ENCODE results near the gene SCGB3A2. TPM values are rescaled to one million over a fixed set of nuclear protein-coding genes. Genes with fewer than 3 reads are reported as not detected.

Gene SCGB3A2
- total RNA-seq (not detected), polyA plus RNA-seq (not detected)

GRCh38 chr5:147878066-147878759 lies at the start of gene SCGB3A2:
Gene SCGB3A2, plus strand, starts transcription at chr5:147878711. Its CDS starts 93 bp downstream, at chr5:147878804.
- intact Hi-C loops (cut with micrococcal nuclease): no loop called here
- Histone ChIP-seq H3K27me3 (ENCODE audit: insufficient read depth, low read length) (no peaks in the 10 kb centered on the region), H3K4me1 (ENCODE audit: insufficient read depth, low read length) (no peaks in the 10 kb centered on the region), H3K4me3 (ENCODE audit: low read length in 2 of 2) (no peak within 1 kb of the TSS), H3K9me3 (ENCODE audit: control insufficient read depth in 1 of 2, low read length in 2 of 2) (no peaks in the 10 kb centered on the region), H3K27ac (ENCODE audit: low read depth, low read length) (no peak within 1 kb of the TSS), H3K36me3 (ENCODE audit: insufficient read depth, low read length) (no peaks in the 10 kb centered on the region)
- peaks cover 0 to 3% (median 0%) of the 10 kb centered on the region in 8 donors for H3K9me3 Mint-ChIP-seq
- no peak for DNase-seq
- H3K4me3 Mint-ChIP-seq: no peak within 1 kb of the TSS
- no peak within 1 kb of the TSS for H3K27ac Mint-ChIP-seq
- H3K4me1 Mint-ChIP-seq: no peaks in the 10 kb centered on the region
- peaks cover 0 to 1% of the 10 kb centered on the region in 2 donors for H3K27me3 Mint-ChIP-seq
- H3K36me3 Mint-ChIP-seq: no peaks in the 10 kb centered on the region
- POLR2A ChIA-PET (ENCODE audit: partially characterized antibody): no interaction called here
- CTCF ChIA-PET (ENCODE audit: partially characterized antibody): no interaction called here

- CTCF ChIA-PET (ENCODE audit: partially characterized antibody): no interaction called here
- Histone ChIP-seq H3K27ac (ENCODE audit: low read depth, low read length) (no peak overlapping the region), H3K27me3 (ENCODE audit: insufficient read depth, low read length) (no peaks in the 10 kb centered on the region), H3K4me3 (ENCODE audit: low read length in 2 of 2) (no peak overlapping the region), H3K4me1 (ENCODE audit: insufficient read depth, low read length) (no peaks in the 10 kb centered on the region), H3K36me3 (ENCODE audit: insufficient read depth, low read length) (no peaks in the 10 kb centered on the region), H3K9me3 (ENCODE audit: control insufficient read depth in 1 of 2, low read length in 2 of 2) (no peaks in the 10 kb centered on the region)
- H3K27ac Mint-ChIP-seq: no peak overlapping the region
- intact Hi-C loops (cut with micrococcal nuclease): no loop called here
- no peaks in the 10 kb centered on the region for H3K9me3 Mint-ChIP-seq
- no peak for DNase-seq
- POLR2A ChIA-PET (ENCODE audit: partially characterized antibody): no interaction called here
- no peaks in the 10 kb centered on the region for H3K36me3 Mint-ChIP-seq
- H3K4me1 Mint-ChIP-seq: no peaks in the 10 kb centered on the region
- no peak overlapping the region for H3K4me3 Mint-ChIP-seq
- H3K27me3 Mint-ChIP-seq: peaks cover 0 to 9% of the 10 kb centered on the region in 2 donors
Measured at GRCh38 chr5:147830035-147830434, 48.5 kb upstream of the SCGB3A2 start.

GRCh38 chr5:147831465-147831864 lies 47.0 kb upstream of the SCGB3A2 start, which contains the start of gene SPINK1:
Gene SPINK1, minus strand, starts transcription at chr5:147831671. Its CDS starts 94 bp downstream, at chr5:147831577.
- Histone ChIP-seq H3K27me3 (ENCODE audit: insufficient read depth, low read length) (no peaks in the 10 kb centered on the region), H3K4me1 (ENCODE audit: insufficient read depth, low read length) (no peaks in the 10 kb centered on the region), H3K9me3 (ENCODE audit: control insufficient read depth in 1 of 2, low read length in 2 of 2) (no peaks in the 10 kb centered on the region), H3K27ac (ENCODE audit: low read depth, low read length) (no peak within 1 kb of the TSS), H3K4me3 (ENCODE audit: low read length in 2 of 2) (no peak within 1 kb of the TSS), H3K36me3 (ENCODE audit: insufficient read depth, low read length) (no peaks in the 10 kb centered on the region)
- H3K27ac Mint-ChIP-seq: no peak within 1 kb of the TSS
- H3K4me1 Mint-ChIP-seq: no peaks in the 10 kb centered on the region
- H3K4me3 Mint-ChIP-seq: no peak within 1 kb of the TSS
- peaks cover 0 to 11% of the 10 kb centered on the region in 2 donors for H3K27me3 Mint-ChIP-seq
- ChIA-PET POLR2A (ENCODE audit: partially characterized antibody) (no interaction called here), CTCF (ENCODE audit: partially characterized antibody) (no interaction called here)
- H3K36me3 Mint-ChIP-seq: no peaks in the 10 kb centered on the region
- intact Hi-C loops (cut with micrococcal nuclease): no loop called here
- H3K9me3 Mint-ChIP-seq: no peaks in the 10 kb centered on the region
- DNase-seq: no peak

- Histone ChIP-seq H3K4me3 (ENCODE audit: low read length in 2 of 2) (no peak overlapping the region), H3K4me1 (ENCODE audit: insufficient read depth, low read length) (no peaks in the 10 kb centered on the region), H3K27me3 (ENCODE audit: insufficient read depth, low read length) (no peaks in the 10 kb centered on the region), H3K36me3 (ENCODE audit: insufficient read depth, low read length) (no peaks in the 10 kb centered on the region), H3K9me3 (ENCODE audit: control insufficient read depth in 1 of 2, low read length in 2 of 2) (no peaks in the 10 kb centered on the region), H3K27ac (ENCODE audit: low read depth, low read length) (no peak overlapping the region)
- H3K27ac Mint-ChIP-seq: no peak overlapping the region
- DNase-seq: no peak
- ChIA-PET POLR2A (ENCODE audit: partially characterized antibody) (no interaction called here), CTCF (ENCODE audit: partially characterized antibody) (interaction anchor here (1.2 to 2.4 kb wide), 2 partner anchors 10 to 13 kb away, joined by 5 to 6 read pairs; no protein-coding TSS in a partner anchor)
- no peaks in the 10 kb centered on the region for H3K4me1 Mint-ChIP-seq
- intact Hi-C loops (cut with micrococcal nuclease): no loop called here
- no peaks in the 10 kb centered on the region for H3K9me3 Mint-ChIP-seq
- no peaks in the 10 kb centered on the region for H3K36me3 Mint-ChIP-seq
- H3K27me3 Mint-ChIP-seq: peaks cover 0 to 8% of the 10 kb centered on the region in 2 donors
- H3K4me3 Mint-ChIP-seq: no peak overlapping the region
Measured at GRCh38 chr5:147832541-147832940, 46.0 kb upstream of the SCGB3A2 start.

GRCh38 chr5:147835386-147835798 lies 43.1 kb upstream of the SCGB3A2 start:
- H3K9me3 Mint-ChIP-seq: no peaks in the 10 kb centered on the region
- H3K4me3 Mint-ChIP-seq: no peak overlapping the region
- DNase-seq: no peak
- H3K27ac Mint-ChIP-seq: no peak overlapping the region
- H3K9me3 ChIP-seq (ENCODE audit: control insufficient read depth in 1 of 2, low read length in 2 of 2): no peaks in the 10 kb centered on the region
- H3K27ac ChIP-seq (ENCODE audit: low read depth, low read length): no peak overlapping the region
- CTCF ChIA-PET (ENCODE audit: partially characterized antibody): no interaction called here
- H3K36me3 Mint-ChIP-seq: no peaks in the 10 kb centered on the region
- no peaks in the 10 kb centered on the region for H3K36me3 ChIP-seq (ENCODE audit: insufficient read depth, low read length)
- H3K4me1 ChIP-seq (ENCODE audit: insufficient read depth, low read length): no peaks in the 10 kb centered on the region
- H3K27me3 ChIP-seq (ENCODE audit: insufficient read depth, low read length): no peaks in the 10 kb centered on the region
- H3K27me3 Mint-ChIP-seq: peaks cover 0 to 6% of the 10 kb centered on the region in 2 donors
- no peaks in the 10 kb centered on the region for H3K4me1 Mint-ChIP-seq
- POLR2A ChIA-PET (ENCODE audit: partially characterized antibody): no interaction called here
- intact Hi-C loops (cut with micrococcal nuclease): no loop called here
- H3K4me3 ChIP-seq (ENCODE audit: low read length in 2 of 2): no peak overlapping the region

- POLR2A ChIA-PET (ENCODE audit: partially characterized antibody): no interaction called here
- Histone ChIP-seq H3K9me3 (ENCODE audit: control insufficient read depth in 1 of 2, low read length in 2 of 2) (no peaks in the 10 kb centered on the region), H3K4me3 (ENCODE audit: low read length in 2 of 2) (no peak overlapping the region), H3K36me3 (ENCODE audit: insufficient read depth, low read length) (no peaks in the 10 kb centered on the region), H3K27me3 (ENCODE audit: insufficient read depth, low read length) (no peaks in the 10 kb centered on the region), H3K4me1 (ENCODE audit: insufficient read depth, low read length) (no peaks in the 10 kb centered on the region), H3K27ac (ENCODE audit: low read depth, low read length) (no peak overlapping the region)
- H3K27ac Mint-ChIP-seq: no peak overlapping the region
- no peaks in the 10 kb centered on the region for H3K36me3 Mint-ChIP-seq
- H3K4me1 Mint-ChIP-seq: no peaks in the 10 kb centered on the region
- intact Hi-C loops (cut with micrococcal nuclease): no loop called here
- no peaks in the 10 kb centered on the region for H3K9me3 Mint-ChIP-seq
- H3K27me3 Mint-ChIP-seq: peaks cover 0 to 6% of the 10 kb centered on the region in 2 donors
- CTCF ChIA-PET (ENCODE audit: partially characterized antibody): no interaction called here
- H3K4me3 Mint-ChIP-seq: no peak overlapping the region
- DNase-seq: no peak
Measured at GRCh38 chr5:147836439-147836838, 42.1 kb upstream of the SCGB3A2 start.

- Histone ChIP-seq H3K27me3 (ENCODE audit: insufficient read depth, low read length) (no peaks in the 10 kb centered on the region), H3K27ac (ENCODE audit: low read depth, low read length) (no peak overlapping the region), H3K9me3 (ENCODE audit: control insufficient read depth in 1 of 2, low read length in 2 of 2) (no peaks in the 10 kb centered on the region), H3K4me1 (ENCODE audit: insufficient read depth, low read length) (no peaks in the 10 kb centered on the region), H3K4me3 (ENCODE audit: low read length in 2 of 2) (no peak overlapping the region), H3K36me3 (ENCODE audit: insufficient read depth, low read length) (no peaks in the 10 kb centered on the region)
- ChIA-PET CTCF (ENCODE audit: partially characterized antibody) (interaction anchor here (1.5 to 3.4 kb wide), 2 partner anchors 12 to 15 kb away, joined by 3 to 9 read pairs; no protein-coding TSS in a partner anchor), POLR2A (ENCODE audit: partially characterized antibody) (no interaction called here)
- H3K36me3 Mint-ChIP-seq: no peaks in the 10 kb centered on the region
- no peak for DNase-seq
- no peak overlapping the region for H3K27ac Mint-ChIP-seq
- intact Hi-C loops (cut with micrococcal nuclease): no loop called here
- H3K4me1 Mint-ChIP-seq: no peaks in the 10 kb centered on the region
- H3K9me3 Mint-ChIP-seq: no peaks in the 10 kb centered on the region
- H3K27me3 Mint-ChIP-seq: peaks cover 1 to 5% of the 10 kb centered on the region in 2 donors
- no peak overlapping the region for H3K4me3 Mint-ChIP-seq
Measured at GRCh38 chr5:147842869-147843268, 35.6 kb upstream of the SCGB3A2 start.

All from CD4-positive, alpha-beta memory T cell (primary cell).